HepG2 (cell line): ENCODE measurements around the gene ARHGAP30. TPM values are rescaled to one million over a fixed set of nuclear protein-coding genes. Genes with fewer than 3 reads are reported as not detected.

Experiments used
- AGO1 ChIP-seq: fragments of 200-400 bp; formaldehyde crosslinking; IDR thresholded peaks from 2 replicates; pipeline ENCODE4 v1.6.1; 2017; ENCODE audit warnings: mild to moderate bottlenecking, low read depth, low read length, moderate library complexity; ENCODE audit not compliant: poor library complexity, severe bottlenecking
- ATF7-NPFF ChIP-seq: sonication (generic); formaldehyde crosslinking; IDR thresholded peaks from 2 replicates; pipeline ENCODE4 v1.8.1; 2023; ENCODE audit warnings: mild to moderate bottlenecking, low read depth, missing genetic modification reagents, moderate library complexity
- FOXO4 ChIP-seq: sonication (generic); formaldehyde crosslinking; conservative IDR thresholded peaks from 2 replicates; pipeline ENCODE4 v1.8.1; 2023; ENCODE audit warnings: missing genetic modification reagents
- HNF1B ChIP-seq: sonication (generic); formaldehyde crosslinking; IDR thresholded peaks from 2 replicates; pipeline ENCODE4 v1.5.1; 2020; ENCODE audit warnings: mild to moderate bottlenecking, moderate library complexity, missing genetic modification reagents
- HOXA7 ChIP-seq: sonication (generic); formaldehyde crosslinking; IDR thresholded peaks from 2 replicates; pipeline ENCODE4 v1.8.1; 2022; ENCODE audit warnings: mild to moderate bottlenecking, missing genetic modification reagents, moderate library complexity
- NFATC3 ChIP-seq: sonication (generic); formaldehyde crosslinking; IDR thresholded peaks from 2 replicates; pipeline ENCODE4 v1.5.1; 2020; ENCODE audit warnings: mild to moderate bottlenecking, missing genetic modification reagents
- NR2F2 ChIP-seq: IDR thresholded peaks from 2 replicates; pipeline ENCODE4 v1.6.1; 2012; ENCODE audit warnings: low read depth, inconsistent platforms, borderline replicate concordance
- SRSF9 ChIP-seq: fragments of 200-400 bp; formaldehyde crosslinking; IDR thresholded peaks from 2 replicates; pipeline ENCODE4 v1.6.1; 2018; ENCODE audit warnings: borderline replicate concordance, mild to moderate bottlenecking, low read depth, low read length; ENCODE audit not compliant: insufficient read depth, poor library complexity, severe bottlenecking
- TCF7L2 ChIP-seq: IDR thresholded peaks from 2 replicates; pipeline ENCODE4 v1.6.1; 2011; ENCODE audit warnings: mild to moderate bottlenecking, low read depth, low read length, moderate library complexity
- TERF1 ChIP-seq: sonication (generic); formaldehyde crosslinking; IDR thresholded peaks from 2 replicates; pipeline ENCODE4 v1.8.0; 2022; ENCODE audit warnings: mild to moderate bottlenecking, missing genetic modification reagents, moderate library complexity
- TFDP2 ChIP-seq: sonication (generic); formaldehyde crosslinking; IDR thresholded peaks from 2 replicates; pipeline ENCODE4 v1.4.0; 2020; ENCODE audit warnings: missing genetic modification reagents
- UBTF ChIP-seq: sonication (generic); formaldehyde crosslinking; IDR thresholded peaks from 2 replicates; pipeline ENCODE4 v1.4.0; 2020; ENCODE audit warnings: mild to moderate bottlenecking, missing genetic modification reagents
- ZFP62 ChIP-seq: sonication (generic); formaldehyde crosslinking; IDR thresholded peaks from 2 replicates; pipeline ENCODE4 v1.4.0; 2020; ENCODE audit warnings: missing genetic modification reagents
- ZNF124 ChIP-seq: sonication (generic); formaldehyde crosslinking; IDR thresholded peaks from 2 replicates; pipeline ENCODE4 v1.4.0; 2020; ENCODE audit warnings: missing genetic modification reagents
- ZNF260 ChIP-seq: sonication (generic); formaldehyde crosslinking; IDR thresholded peaks from 2 replicates; pipeline ENCODE4 v1.4.0; 2020; ENCODE audit warnings: missing genetic modification reagents, low read depth, mild to moderate bottlenecking, borderline replicate concordance
- ZNF460 ChIP-seq: sonication (generic); formaldehyde crosslinking; IDR thresholded peaks from 2 replicates; pipeline ENCODE4 v1.5.1; 2020; ENCODE audit warnings: missing genetic modification reagents, mild to moderate bottlenecking, borderline replicate concordance
- ZNF530 ChIP-seq: sonication (generic); formaldehyde crosslinking; IDR thresholded peaks from 2 replicates; pipeline ENCODE4 v1.5.0; 2020; ENCODE audit warnings: low read depth, mild to moderate bottlenecking, missing genetic modification reagents
- ZNF644 ChIP-seq: IDR thresholded peaks from 2 replicates; pipeline ENCODE4 v1.6.1; 2016; ENCODE audit warnings: low read depth
- ZSCAN5A ChIP-seq: sonication (generic); formaldehyde crosslinking; IDR thresholded peaks from 2 replicates; pipeline ENCODE4 v1.8.0; 2022; ENCODE audit warnings: mild to moderate bottlenecking, missing genetic modification reagents, borderline replicate concordance
- polyA plus RNA-seq, 8 experiments: library from polyadenylated mRNA; depleted of rRNA in 3 of 8; stranded (reverse) in 7 of 8; unstranded in 1 of 8; fragments of >200 nt; fragmentation: Illumina TruSeq in 4 of 8; extraction: Trizol in 4 of 8; gene quantifications; 2 replicates each; pipeline versions ENCODE4 v1.2.1 to v1.2.3, GENCODE V29; 2011 to 2016; ENCODE audit warnings: low read depth in 4 of 8, missing spikeins in 1 of 8, mixed read lengths in 1 of 8; ENCODE audit not compliant: insufficient read depth in 1 of 8
- total RNA-seq, 5 experiments: library from RNA; depleted of rRNA; stranded (reverse); fragments of >200 nt; fragmentation: Illumina TruSeq; extraction: Trizol; gene quantifications; 2 replicates each; pipeline ENCODE4 v1.2.3, GENCODE V29; 2016; ENCODE audit warnings: low read depth in 1 of 5

Gene ARHGAP30
- total and polyA plus RNA-seq, 2 of the 13 experiments (the other 11 are each of a cell fraction or from before 2014, with no cell fraction given) = 0.13 to 0.20 TPM

- peak; percentile 79 for TF ChIP-seq UBTF (CRISPR knock-in tag)
- no peak for TF ChIP-seq ZFP62
- TF ChIP-seq SRSF9 = no peak
- no peak for TF ChIP-seq FOXO4 (CRISPR knock-in tag)
- peak; percentile 96 for TF ChIP-seq ZNF124
- TF ChIP-seq ZSCAN5A (CRISPR knock-in tag) = peak; percentile 3; the same call in 1 of the 2 replicates
- no peak for TF ChIP-seq AGO1
- peak; percentile 59 for TF ChIP-seq ZNF644 (CRISPR knock-in tag)
- peak; percentile 47; the same call in 1 of the 2 replicates for TF ChIP-seq NR2F2
- no peak for TF ChIP-seq TCF7L2
- peak; percentile 48; the same call in 1 of the 2 replicates for TF ChIP-seq HNF1B (CRISPR knock-in tag)
- peak; percentile 86 for TF ChIP-seq ATF7-NPFF (CRISPR knock-in tag)
- TF ChIP-seq ZNF530 (CRISPR knock-in tag) = no peak
- no peak for TF ChIP-seq HOXA7
- TF ChIP-seq ZNF260 = no peak
- TF ChIP-seq TFDP2 (CRISPR knock-in tag) = peak; percentile 76
- TF ChIP-seq ZNF460 = no peak; the same call in 1 of the 2 replicates
- no peak for TF ChIP-seq TERF1
- TF ChIP-seq NFATC3 (CRISPR knock-in tag) = no peak
Measured at GRCh38 chr1:161013488-161014230, 56.0 kb downstream of the ARHGAP30 start (continued).
